PC-9 (cell line): ENCODE data around the gene CAST. TPM values are rescaled to one million over a fixed set of nuclear protein-coding genes. Genes with fewer than 3 reads are reported as not detected.

ENCODE experiments used
- BruUV-seq: library from RNA; stranded (reverse); fragments of 400-500 nt; replicated peaks from 2 replicates; lab custom pipeline; 2021; lab: Mats Ljungman, UMichigan
- CTCF ChIA-PET: fragments of 300-600 bp; sonication (Branson Sonifier 250); formaldehyde crosslinking; loops from one replicate; lab custom pipeline; 2022; ENCODE audit warnings: antibody characterized with exemption; lab: Charles Lee
- POLR2A ChIA-PET: fragments of 300-600 bp; sonication (Branson Sonifier 250); formaldehyde crosslinking; loops from one replicate; lab custom pipeline; 2022; ENCODE audit warnings: antibody characterized with exemption; ENCODE audit not compliant: unreplicated experiment; lab: Charles Lee
- DNase-seq, 2 experiments: peaks; one replicate each; pipeline versions ENCODE4 v3.0.0 to v3.0.0-alpha.2; 2015 to 2022; ENCODE audit warnings: mixed read lengths in 1 of 2
- H2AFZ ChIP-seq: fragments of 200-600 bp; sonication (generic); 2 replicates; pipeline ENCODE4 v1.8.1; 2017; ENCODE audit warnings: antibody characterized with exemption
- H3F3A ChIP-seq: fragments of 200-600 bp; sonication (generic); 2 replicates; pipeline ENCODE4 v1.8.1; 2017; ENCODE audit warnings: antibody characterized with exemption, mild to moderate bottlenecking, low read depth; ENCODE audit not compliant: insufficient read depth
- H3K27ac ChIP-seq: fragments of 200-600 bp; sonication (generic); 2 replicates; pipeline ENCODE4 v1.6.1; 2016; ENCODE audit warnings: mixed run types
- H3K27me3 ChIP-seq: fragments of 200-600 bp; sonication (generic); 2 replicates; pipeline ENCODE4 v1.6.1; 2016; ENCODE audit warnings: low read depth, mixed run types; ENCODE audit not compliant: insufficient read depth
- H3K36me3 ChIP-seq: fragments of 200-600 bp; sonication (generic); 2 replicates; pipeline ENCODE4 v1.6.1; 2016; ENCODE audit warnings: low read depth, mixed run types
- H3K4me1 ChIP-seq: fragments of 200-600 bp; sonication (generic); replicated peaks from 2 replicates; pipeline ENCODE4 v1.6.1; 2016; ENCODE audit warnings: mixed run types; ENCODE audit not compliant: insufficient read depth
- H3K4me2 ChIP-seq: fragments of 200-600 bp; sonication (generic); 2 replicates; pipeline ENCODE4 v1.6.1; 2017; ENCODE audit warnings: mixed run types
- H3K4me3 ChIP-seq: fragments of 200-600 bp; sonication (generic); 2 replicates; pipeline ENCODE4 v1.6.1; 2016; ENCODE audit warnings: mixed run types
- H3K79me2 ChIP-seq: fragments of 200-600 bp; sonication (generic); 2 replicates; pipeline ENCODE4 v1.6.1; 2017; ENCODE audit warnings: low read depth, mixed run types
- H3K9me2 ChIP-seq: fragments of 200-600 bp; sonication (generic); 2 replicates; pipeline ENCODE4 v1.8.1; 2017; ENCODE audit warnings: mild to moderate bottlenecking; ENCODE audit not compliant: insufficient read depth
- H3K9me3 ChIP-seq: fragments of 200-600 bp; sonication (generic); 2 replicates; pipeline ENCODE4 v1.8.1; 2016; ENCODE audit warnings: low read depth; ENCODE audit not compliant: insufficient read depth
- H4K20me1 ChIP-seq: fragments of 200-600 bp; sonication (generic); 2 replicates; pipeline ENCODE4 v1.8.1; 2017; ENCODE audit not compliant: insufficient read depth
- EZH2 ChIP-seq: fragments of 200-600 bp; sonication (generic); IDR thresholded peaks from 2 replicates; pipeline ENCODE4 v1.8.0; 2017; ENCODE audit warnings: antibody characterized with exemption, low read depth
- intact Hi-C: fragments of 100-400 bp; cut with micrococcal nuclease; formaldehyde crosslinking; loops from one replicate; pipeline ENCODE4 v1.10.0; 2022; ENCODE audit not compliant: unreplicated experiment
- total RNA-seq: library from RNA; stranded (reverse); gene quantifications from 2 replicates; pipeline ENCODE4 v1.2.3, GENCODE V29; 2021
- TF ChIP-seq, protein P1 (sequence below): fragments of 200-600 bp; sonication (generic); conservative IDR thresholded peaks from 2 replicates; pipeline ENCODE4 v1.6.1; 2017; ENCODE audit warnings: mixed run types, antibody characterized with exemption, mild to moderate bottlenecking, moderate library complexity

The CAST gene
- total RNA-seq, 1 experiment from 2014 or later: 289 TPM

DNA sequence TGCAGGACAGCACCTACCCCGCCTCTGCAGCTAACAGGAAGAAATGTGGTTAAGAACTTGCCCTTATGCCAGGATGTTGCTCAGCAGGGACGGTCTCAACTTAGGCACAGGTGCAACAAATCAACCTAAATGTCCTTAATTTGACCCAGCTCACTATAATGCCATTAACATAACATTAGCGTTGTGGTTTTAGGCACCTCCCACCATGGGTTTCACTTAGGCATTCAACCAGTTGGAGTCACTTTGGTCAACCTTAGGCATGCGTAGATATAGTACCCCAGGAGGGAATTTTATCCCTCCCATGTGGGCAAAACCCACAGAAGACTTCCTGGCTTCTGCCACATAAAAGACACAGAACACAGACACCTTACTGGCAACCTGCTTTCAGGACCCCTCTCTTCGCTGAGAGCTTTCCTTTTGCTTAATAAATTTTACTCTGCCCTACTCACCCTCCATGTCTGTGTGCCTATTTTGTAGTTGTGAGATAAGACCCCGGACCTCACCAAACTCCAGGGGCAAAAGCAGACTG, 154.3 kb downstream of the CAST start:
- no TSS peak for BruUV-seq
- Histone ChIP-seq H3K9me3 (no peaks in the 10 kb centered on the region), H3K27ac (no peak overlapping the region), H2AFZ (no peak overlapping the region), H3K4me3 (no peak overlapping the region), H3K36me3 (no peaks in the 10 kb centered on the region), H4K20me1 (no peaks in the 10 kb centered on the region), H3K4me2 (no peak overlapping the region), H3K27me3 (no peaks in the 10 kb centered on the region), H3K79me2 (no peaks in the 10 kb centered on the region), H3K9me2 (no peaks in the 10 kb centered on the region), H3F3A (no peaks in the 10 kb centered on the region), H3K4me1 (no peaks in the 10 kb centered on the region)
- no peak for DNase-seq
- POLR2A ChIA-PET: no interaction called here
- intact Hi-C loops: no loop called here
- TF ChIP-seq EZH2: no peak
- TF ChIP-seq, protein P1, sequence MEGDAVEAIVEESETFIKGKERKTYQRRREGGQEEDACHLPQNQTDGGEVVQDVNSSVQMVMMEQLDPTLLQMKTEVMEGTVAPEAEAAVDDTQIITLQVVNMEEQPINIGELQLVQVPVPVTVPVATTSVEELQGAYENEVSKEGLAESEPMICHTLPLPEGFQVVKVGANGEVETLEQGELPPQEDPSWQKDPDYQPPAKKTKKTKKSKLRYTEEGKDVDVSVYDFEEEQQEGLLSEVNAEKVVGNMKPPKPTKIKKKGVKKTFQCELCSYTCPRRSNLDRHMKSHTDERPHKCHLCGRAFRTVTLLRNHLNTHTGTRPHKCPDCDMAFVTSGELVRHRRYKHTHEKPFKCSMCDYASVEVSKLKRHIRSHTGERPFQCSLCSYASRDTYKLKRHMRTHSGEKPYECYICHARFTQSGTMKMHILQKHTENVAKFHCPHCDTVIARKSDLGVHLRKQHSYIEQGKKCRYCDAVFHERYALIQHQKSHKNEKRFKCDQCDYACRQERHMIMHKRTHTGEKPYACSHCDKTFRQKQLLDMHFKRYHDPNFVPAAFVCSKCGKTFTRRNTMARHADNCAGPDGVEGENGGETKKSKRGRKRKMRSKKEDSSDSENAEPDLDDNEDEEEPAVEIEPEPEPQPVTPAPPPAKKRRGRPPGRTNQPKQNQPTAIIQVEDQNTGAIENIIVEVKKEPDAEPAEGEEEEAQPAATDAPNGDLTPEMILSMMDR: no peak
- CTCF ChIA-PET: no interaction called here

DNA sequence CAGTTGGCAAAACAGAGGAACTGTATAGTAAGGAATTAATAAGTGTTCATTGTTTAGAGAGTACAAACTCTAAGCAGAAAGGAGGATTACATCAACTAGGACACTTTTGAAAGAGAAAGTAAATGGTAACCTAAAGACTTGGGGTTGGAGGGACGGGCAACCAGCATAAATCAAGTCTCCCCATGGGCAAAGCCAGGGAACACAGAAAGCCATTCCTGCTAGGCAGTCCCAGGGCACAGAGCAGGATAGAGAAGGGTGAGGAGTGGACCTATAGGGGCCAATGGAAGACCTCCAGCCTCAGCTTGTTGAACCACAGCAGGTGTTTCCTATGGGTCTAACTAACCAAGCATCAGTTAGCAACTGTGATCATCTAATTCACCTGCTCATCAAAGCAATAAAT, 154.8 kb downstream of the CAST start:
- intact Hi-C loops: no loop called here
- no peaks in the 10 kb centered on the region for H3K9me2 ChIP-seq
- H3K4me1 ChIP-seq: no peaks in the 10 kb centered on the region
- H2AFZ ChIP-seq: no peak overlapping the region
- no peaks in the 10 kb centered on the region for H4K20me1 ChIP-seq
- no peak overlapping the region for H3K27ac ChIP-seq
- H3K9me3 ChIP-seq: no peaks in the 10 kb centered on the region
- TF ChIP-seq EZH2: no peak
- TF ChIP-seq, protein P1: no peak
- ChIA-PET CTCF (no interaction called here), POLR2A (no interaction called here)
- no peaks in the 10 kb centered on the region for H3K79me2 ChIP-seq
- BruUV-seq: no TSS peak
- no peak overlapping the region for H3K4me3 ChIP-seq
- H3K36me3 ChIP-seq: no peaks in the 10 kb centered on the region
- H3F3A ChIP-seq: no peaks in the 10 kb centered on the region
- DNase-seq: no peak
- no peak overlapping the region for H3K4me2 ChIP-seq
- no peaks in the 10 kb centered on the region for H3K27me3 ChIP-seq

DNA sequence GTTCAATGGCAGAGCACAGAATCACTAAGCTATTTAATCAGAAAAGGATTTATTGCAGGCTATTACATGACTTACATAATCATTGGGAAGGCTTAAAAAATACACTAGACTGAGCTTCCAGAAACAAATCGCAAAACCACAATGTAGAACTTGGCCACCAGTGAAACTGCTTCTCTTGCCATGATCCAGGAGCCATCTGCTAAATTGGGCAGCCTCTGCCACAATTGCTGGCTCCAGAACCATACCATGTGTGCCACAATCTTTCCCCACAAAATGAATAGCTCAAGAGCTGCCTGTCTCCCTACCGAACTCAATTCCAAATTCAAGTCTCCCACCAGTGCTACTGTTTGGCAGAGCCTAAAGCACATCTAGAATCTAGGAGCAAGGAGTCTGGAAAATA, 155.3 kb downstream of the CAST start:
- Histone ChIP-seq H3K9me3 (no peaks in the 10 kb centered on the region), H3K36me3 (no peaks in the 10 kb centered on the region), H3K27me3 (no peaks in the 10 kb centered on the region), H3K4me1 (no peaks in the 10 kb centered on the region), H3F3A (no peaks in the 10 kb centered on the region), H3K9me2 (no peaks in the 10 kb centered on the region), H3K4me3 (no peak overlapping the region), H4K20me1 (no peaks in the 10 kb centered on the region), H3K27ac (no peak overlapping the region), H2AFZ (no peak overlapping the region), H3K79me2 (no peaks in the 10 kb centered on the region), H3K4me2 (no peak overlapping the region)
- intact Hi-C loops: no loop called here
- BruUV-seq: no TSS peak
- no peak for DNase-seq
- TF ChIP-seq, protein P1: no peak
- no peak for TF ChIP-seq EZH2
- ChIA-PET POLR2A (no interaction called here), CTCF (no interaction called here)
